HG03159 (cell line): ENCODE measurements around the gene GALNT11.
"Not testable (repeated sequence)": the region's sequence is repeated elsewhere in the genome, so short reads cannot be mapped to it uniquely, and the experiment has no call there.

Experiments used
- ATAC-seq: cut with Tn5 transposase; IDR thresholded peaks from one replicate; pipeline ENCODE4 v1.9.1; 2021; ENCODE audit warnings: mild to moderate bottlenecking, moderate library complexity; ENCODE audit not compliant: unreplicated experiment

Gene GALNT11

GRCh38 chr7:152027491-152028365 is 2.3 kb downstream of the GALNT11 start:
- ATAC-seq = not testable (repeated sequence)

- ATAC-seq = not testable (repeated sequence)
These were observed 4.6 kb downstream of the GALNT11 start for GRCh38 chr7:152030059-152030458.

- ATAC-seq = not testable (repeated sequence)
These were observed 5.2 kb downstream of the GALNT11 start for GRCh38 chr7:152030639-152031038.

DNA sequence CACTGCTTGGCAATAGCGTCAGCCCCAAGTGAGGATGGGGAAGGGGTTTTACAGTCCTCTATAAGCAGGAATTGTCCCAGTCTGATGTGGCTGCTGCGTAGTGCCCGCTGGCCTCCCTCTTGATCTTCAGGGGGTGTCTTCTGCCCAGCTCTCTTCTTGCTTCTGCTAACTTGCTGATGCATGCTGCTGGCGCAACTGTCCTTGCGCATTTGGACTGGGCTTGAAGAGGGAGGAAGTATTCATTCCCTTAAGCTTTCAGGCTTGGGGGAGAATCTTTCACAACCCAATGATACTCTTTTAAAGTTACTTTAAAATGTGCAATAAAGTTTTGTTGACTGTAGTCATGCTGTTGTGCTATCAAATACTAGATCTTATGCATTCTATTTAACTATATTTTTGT is 10.3 kb downstream of the GALNT11 start:
- ATAC-seq = no peak

DNA sequence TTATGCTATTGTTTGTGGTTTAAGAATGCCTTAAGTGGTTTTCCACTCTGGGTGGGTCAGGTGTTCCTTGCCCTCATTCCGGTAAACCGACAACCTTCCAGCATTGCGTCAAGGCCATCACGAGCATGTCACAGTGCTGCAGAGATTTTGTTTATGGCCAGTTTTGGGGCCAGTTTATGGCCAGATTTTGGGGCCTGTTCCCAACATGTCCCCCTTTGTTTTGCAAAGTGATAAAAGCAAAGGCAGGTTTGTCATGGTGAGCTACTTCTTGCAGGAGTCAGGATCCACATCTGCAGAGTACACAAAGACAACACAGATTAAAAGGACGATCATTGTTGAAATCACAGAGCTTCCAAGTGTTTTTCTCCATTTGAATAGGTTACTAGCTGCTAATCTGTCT is 12.9 kb downstream of the GALNT11 start:
- not testable (repeated sequence) for ATAC-seq

DNA sequence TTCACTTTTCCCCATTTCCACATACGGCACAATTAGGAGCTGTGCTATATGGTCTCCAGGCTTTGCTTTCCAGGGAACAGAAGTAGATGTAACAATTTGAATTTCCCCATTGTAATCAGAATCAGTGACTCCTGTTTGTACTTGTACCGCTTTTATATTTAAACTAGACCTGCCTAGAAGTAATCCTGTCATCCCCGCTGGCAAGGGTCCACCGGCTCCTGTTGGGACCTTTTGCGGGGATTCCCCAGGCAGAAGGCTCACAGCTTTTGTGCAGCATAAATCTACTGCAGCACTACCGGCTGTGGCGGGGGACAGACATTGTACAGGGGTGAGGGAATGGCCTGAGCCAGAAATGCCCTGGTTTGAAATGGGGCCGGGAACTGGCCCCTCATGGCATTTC is 17.6 kb downstream of the GALNT11 start:
- ATAC-seq = not testable (repeated sequence)

DNA sequence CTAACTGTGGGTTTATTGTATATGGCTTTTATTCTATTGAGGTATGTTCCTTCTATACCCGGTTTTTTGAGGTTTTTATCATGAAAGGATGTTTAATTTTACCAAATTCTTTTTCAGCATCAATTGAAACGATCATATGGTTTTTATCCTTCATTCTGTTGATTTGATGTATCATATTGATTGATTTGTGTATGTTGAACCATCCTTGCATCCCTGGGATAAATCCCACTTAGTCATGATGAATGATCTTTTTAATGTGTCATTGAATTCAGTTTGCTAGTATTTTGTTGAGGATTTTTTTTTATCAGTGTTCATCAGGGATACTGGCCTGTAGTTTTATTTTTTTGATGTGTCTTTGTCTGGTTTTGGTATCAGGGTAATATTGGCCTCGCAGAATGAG is 19.4 kb downstream of the GALNT11 start:
- ATAC-seq = not testable (repeated sequence)

GRCh38 chr7:152046531-152046930 is 21.1 kb downstream of the GALNT11 start:
- ATAC-seq = no peak

DNA sequence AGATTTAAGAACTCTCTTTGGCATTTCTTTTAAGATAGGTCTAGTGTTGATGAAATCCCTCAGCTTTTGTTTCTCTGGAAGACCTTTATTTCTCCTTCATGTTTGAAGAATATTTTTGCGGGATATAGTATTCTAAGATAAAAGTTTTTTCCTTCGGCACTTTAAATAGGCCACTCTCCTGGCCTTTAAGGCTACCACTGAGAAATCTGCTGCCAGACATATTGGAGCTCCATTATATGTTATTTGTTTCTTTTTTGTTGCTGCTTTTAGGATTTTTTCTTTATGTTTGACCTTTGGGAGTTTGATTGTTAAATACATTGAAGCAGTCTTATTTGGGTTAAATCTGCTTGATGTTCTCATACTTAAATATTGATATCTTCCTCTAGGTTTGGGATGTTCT is 22.6 kb downstream of the GALNT11 start:
- ATAC-seq = no peak

GRCh38 chr7:152050547-152050971 is 25.1 kb downstream of the GALNT11 start:
- ATAC-seq = no peak

DNA sequence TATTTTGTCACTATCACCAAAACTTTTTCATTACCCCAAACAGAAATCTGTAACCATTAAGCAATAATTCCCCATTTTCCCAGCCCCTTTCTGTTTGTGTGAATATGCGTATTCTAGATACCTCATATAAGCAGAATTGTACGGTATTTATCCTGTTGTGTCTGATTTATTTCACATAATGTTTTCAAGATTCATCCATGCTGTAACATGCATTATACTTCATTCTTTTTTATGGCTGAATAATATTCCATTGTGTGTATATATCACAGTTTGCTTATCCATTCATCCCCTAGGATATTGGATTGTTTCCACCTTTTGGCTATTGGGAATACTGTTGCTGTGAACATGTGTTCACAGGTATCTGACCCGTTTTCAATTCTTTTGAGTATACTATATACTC is 26.5 kb downstream of the GALNT11 start:
- ATAC-seq = no peak

GRCh38 chr7:152052771-152053170 is 27.3 kb downstream of the GALNT11 start:
- ATAC-seq = no peak

DNA sequence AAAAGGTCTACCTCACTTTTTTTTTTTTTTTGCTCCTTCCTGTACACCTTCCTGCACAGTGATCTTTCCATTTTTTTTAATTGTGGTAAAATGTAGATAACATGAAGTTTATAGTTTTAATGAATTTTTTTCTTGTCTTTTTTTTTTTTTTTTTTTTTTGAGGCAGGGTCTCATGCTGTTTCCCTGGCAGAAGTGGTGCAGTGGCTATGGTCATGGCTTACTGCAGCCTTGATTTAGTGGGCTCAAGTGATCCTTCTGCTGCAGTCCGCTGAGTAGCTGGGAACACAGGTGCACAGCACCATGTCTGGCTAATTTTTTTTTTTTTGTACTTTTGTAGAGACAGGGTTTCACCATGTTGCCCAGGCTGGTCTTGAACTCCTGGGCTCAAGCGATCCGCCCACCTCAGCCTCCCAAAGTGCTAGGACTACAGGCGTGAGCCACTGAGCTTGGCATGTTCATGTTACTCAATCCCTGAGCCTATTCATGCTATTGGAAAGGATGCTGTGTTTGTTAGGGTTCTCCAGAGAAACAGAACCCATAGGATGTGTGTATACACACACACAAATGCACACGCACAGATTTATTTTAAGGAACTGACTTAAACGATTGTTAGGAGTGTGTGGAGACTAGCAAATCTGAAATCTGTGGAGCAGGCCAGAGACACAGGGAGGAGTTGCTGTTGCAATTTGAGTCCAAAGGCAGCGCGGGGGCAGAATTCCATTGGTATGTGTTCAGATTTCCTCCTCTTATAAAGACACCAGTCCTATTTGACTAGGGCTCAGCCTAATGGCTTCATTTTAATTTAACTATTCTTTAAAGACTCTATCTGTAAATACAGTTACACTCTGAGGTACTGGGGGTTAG is 29.1 kb downstream of the GALNT11 start:
- no peak for ATAC-seq

- ATAC-seq = no peak
These were observed 31.3 kb downstream of the GALNT11 start for GRCh38 chr7:152056621-152057274.

DNA sequence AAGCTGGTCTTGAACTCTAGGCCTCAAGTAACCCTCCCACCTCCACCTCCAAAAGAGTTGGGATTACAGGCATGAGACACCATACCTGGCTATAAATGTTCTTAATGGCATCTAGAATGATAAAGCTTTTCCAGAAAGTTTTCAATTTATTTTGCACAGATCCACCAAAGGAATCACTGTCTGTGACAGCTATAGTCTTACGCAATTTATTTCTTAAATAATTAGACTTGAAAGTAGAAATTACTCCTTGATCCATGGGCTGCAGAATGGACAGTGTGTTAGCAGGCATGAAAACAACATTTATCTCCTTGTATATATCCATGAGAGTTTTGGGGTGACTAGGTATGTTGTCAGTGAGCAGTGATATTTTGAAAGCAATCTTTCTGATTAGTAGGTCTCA is 33.8 kb downstream of the GALNT11 start:
- no peak for ATAC-seq

GRCh38 chr7:152061086-152061485 is 35.6 kb downstream of the GALNT11 start:
- ATAC-seq = not testable (repeated sequence)

DNA sequence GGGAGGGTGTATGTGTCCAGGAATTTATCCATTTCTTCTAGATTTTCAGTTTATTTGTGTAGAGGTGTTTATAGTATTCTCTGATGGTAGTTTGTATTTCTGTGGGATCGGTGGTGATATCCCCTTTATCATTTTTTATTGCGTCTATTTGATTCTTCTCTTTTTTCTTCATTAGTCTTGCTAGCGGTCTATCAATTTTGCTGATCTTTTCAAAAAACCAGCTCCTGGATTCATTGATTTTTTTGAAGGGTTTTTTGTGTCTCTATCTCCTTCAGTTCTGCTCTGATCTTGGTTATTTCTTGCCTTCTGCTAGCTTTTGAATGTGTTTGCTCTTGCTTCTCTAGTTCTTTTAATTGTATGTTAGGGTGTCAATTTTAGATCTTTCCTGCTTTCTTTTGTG is 37.7 kb downstream of the GALNT11 start:
- not testable (repeated sequence) for ATAC-seq

DNA sequence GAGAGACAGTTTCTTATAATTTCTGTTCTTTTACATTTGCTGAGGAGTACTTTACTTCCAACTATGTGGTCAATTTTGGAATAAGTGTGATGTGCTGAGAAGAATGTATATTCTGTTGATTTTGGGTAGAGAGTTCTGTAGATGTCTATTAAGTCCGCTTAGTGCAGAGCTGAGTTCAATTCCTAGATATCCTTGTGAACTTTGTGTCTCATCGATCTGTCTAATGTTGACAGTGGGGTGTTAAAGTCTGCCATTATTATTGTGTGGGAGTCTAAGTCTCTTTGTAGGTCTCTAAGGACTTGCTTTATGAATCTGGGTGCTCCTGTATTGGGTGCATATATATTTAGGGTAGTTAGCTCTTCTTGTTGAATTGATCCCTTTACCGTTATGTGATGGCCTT is 38.3 kb downstream of the GALNT11 start:
- ATAC-seq = not testable (repeated sequence)

- ATAC-seq = not testable (repeated sequence)
These were observed 40.4 kb downstream of the GALNT11 start for GRCh38 chr7:152065800-152066344.

- ATAC-seq = no peak
These were observed 46.9 kb downstream of the GALNT11 start for GRCh38 chr7:152072421-152072820.

DNA sequence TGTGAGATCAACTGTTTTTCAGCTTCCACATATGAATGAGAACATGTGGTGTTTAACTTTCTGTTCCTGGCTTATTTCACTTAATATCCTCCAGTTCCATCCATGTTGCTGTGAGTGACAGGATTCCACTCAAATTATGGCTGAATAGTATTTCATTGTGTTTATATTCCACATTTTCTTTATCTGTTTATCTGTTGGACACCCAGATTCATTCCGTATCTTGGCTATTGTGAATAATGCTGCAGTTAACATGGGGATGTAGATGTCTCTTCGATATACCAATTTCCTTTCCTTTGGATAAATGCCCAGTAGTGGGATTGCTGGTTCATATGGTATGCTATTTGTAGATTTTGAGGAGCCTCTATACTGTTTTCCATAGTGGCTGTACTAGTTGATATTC is 47.9 kb downstream of the GALNT11 start:
- no peak for ATAC-seq
